Activated CD8-positive, alpha-beta memory T cell treated with anti-CD3 and anti-CD28 coated beads, Interleukin-2, amount 10 ng/mL, durations not matched to agents 7 days and 5 days (primary cell): ENCODE results near the gene LUZP2. TPM values are rescaled to one million over a fixed set of nuclear protein-coding genes. Genes with fewer than 3 reads are reported as not detected.

Experiments
- ATAC-seq: fragments of 150-1000 bp; cut with Tn5 transposase; one replicate; pipeline ENCODE4 v1.10.0; 2021; ENCODE audit warnings: moderate library complexity
- CTCF ChIA-PET: fragments of 350-600 bp; sonication (Branson Sonifier 250); formaldehyde crosslinking; loops from one replicate; lab custom pipeline; 2021; ENCODE audit warnings: antibody characterized with exemption; lab: Charles Lee
- DNase-seq: peaks from one replicate; pipeline ENCODE4 v3.0.0-alpha.2; 2020
- H3K27ac Mint-ChIP-seq: one replicate; pipeline ENCODE4 v1.8.0; 2021; ENCODE audit warnings: mild to moderate bottlenecking, mixed read lengths
- H3K27me3 Mint-ChIP-seq: one replicate; pipeline ENCODE4 v1.8.0; 2021; ENCODE audit warnings: mixed read lengths
- H3K36me3 Mint-ChIP-seq: one replicate; pipeline ENCODE4 v1.8.0; 2021; ENCODE audit warnings: mild to moderate bottlenecking, mixed read lengths
- H3K4me1 Mint-ChIP-seq: one replicate; pipeline ENCODE4 v1.8.0; 2021; ENCODE audit warnings: mixed read lengths
- H3K4me3 Mint-ChIP-seq: one replicate; pipeline ENCODE4 v1.8.0; 2021; ENCODE audit warnings: mild to moderate bottlenecking, moderate library complexity, mixed read lengths
- H3K9me3 Mint-ChIP-seq: one replicate; pipeline ENCODE4 v1.8.0; 2022; ENCODE audit warnings: low read depth, mixed read lengths
- total RNA-seq, 2 experiments: library from RNA; stranded (reverse); gene quantifications; one replicate each; pipeline ENCODE4 v1.2.3, GENCODE V29; 2021

Gene LUZP2
- total RNA-seq, 2 experiments from 2014 or later: not detected

DNA sequence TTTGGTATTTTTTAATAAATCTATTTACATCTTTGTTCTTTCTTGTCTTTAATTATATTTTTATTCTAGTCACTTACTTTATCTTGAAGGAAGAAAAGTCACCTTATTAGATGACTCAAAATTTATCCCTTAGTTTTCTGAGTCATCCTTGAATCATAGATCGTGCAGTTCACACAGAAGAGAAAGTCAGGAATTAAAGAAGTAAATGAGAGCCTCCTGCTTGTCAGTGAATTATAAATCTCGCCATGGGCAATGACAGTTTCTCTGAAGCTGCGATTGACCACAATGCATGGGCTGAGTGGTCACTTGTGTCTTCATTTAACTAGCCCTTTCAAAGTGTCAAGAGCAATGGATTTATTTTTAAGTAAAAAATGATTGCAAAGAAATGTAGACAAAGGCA is 91.2 kb downstream of the LUZP2 start:
- no peaks in the 10 kb centered on the region for H3K36me3 Mint-ChIP-seq
- CTCF ChIA-PET: no interaction called here
- no peak overlapping the region for H3K27ac Mint-ChIP-seq
- ATAC-seq (no peak), DNase-seq (no peak)
- no peaks in the 10 kb centered on the region for H3K4me1 Mint-ChIP-seq
- no peak overlapping the region for H3K4me3 Mint-ChIP-seq
- peaks cover 1% of the 10 kb centered on the region for H3K9me3 Mint-ChIP-seq
- H3K27me3 Mint-ChIP-seq: no peaks in the 10 kb centered on the region

DNA sequence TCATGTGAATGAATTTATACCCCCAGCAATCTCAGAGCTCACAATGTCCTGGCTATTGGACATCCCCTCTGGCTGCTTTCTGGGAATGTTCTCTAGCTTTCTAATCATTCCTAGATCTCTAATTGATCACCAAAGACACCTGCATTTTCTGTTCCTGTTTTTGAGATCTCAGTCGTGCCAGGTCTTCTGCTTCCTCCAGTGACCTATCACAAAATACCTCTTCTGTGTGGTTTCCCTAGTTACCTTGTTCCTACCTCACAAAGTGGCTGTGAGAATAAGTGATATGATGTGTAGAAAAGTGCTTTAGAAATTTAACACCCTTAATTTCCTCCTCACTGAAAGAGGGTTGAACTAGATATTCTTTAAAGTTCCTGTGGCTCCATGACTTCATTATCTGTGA is 92.2 kb downstream of the LUZP2 start:
- DNase-seq (no peak), ATAC-seq (no peak)
- H3K4me3 Mint-ChIP-seq: no peak overlapping the region
- no peak overlapping the region for H3K27ac Mint-ChIP-seq
- CTCF ChIA-PET: no interaction called here
- no peaks in the 10 kb centered on the region for H3K4me1 Mint-ChIP-seq
- H3K36me3 Mint-ChIP-seq: no peaks in the 10 kb centered on the region
- H3K27me3 Mint-ChIP-seq: no peaks in the 10 kb centered on the region
- peaks cover under 1% of the 10 kb centered on the region for H3K9me3 Mint-ChIP-seq

DNA sequence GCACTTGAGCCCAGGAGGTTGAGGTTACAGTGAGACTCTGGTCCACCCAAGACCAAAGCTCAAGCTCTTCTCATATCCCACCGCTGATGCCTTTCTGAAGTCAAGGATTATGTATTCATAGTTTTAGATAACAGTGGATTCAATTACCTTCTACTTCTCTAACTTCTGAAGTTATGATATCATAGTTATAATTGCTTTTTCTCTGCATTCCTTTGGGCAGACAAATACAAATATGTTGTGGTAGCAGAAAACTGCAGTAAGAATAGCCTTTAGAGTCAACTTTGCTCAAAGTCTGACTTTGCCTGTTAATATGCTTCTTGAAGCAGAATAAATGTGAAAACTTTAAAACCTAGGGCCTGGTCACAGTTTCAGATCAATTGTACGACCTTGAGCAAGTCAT is 94.4 kb downstream of the LUZP2 start:
- DNase-seq: no peak
- no peaks in the 10 kb centered on the region for H3K4me1 Mint-ChIP-seq
- no peak overlapping the region for H3K27ac Mint-ChIP-seq
- H3K4me3 Mint-ChIP-seq: no peak overlapping the region
- no peaks in the 10 kb centered on the region for H3K36me3 Mint-ChIP-seq
- H3K27me3 Mint-ChIP-seq: no peaks in the 10 kb centered on the region
- ATAC-seq: no peak
- CTCF ChIA-PET: no interaction called here
- peaks cover 2% of the 10 kb centered on the region for H3K9me3 Mint-ChIP-seq

DNA sequence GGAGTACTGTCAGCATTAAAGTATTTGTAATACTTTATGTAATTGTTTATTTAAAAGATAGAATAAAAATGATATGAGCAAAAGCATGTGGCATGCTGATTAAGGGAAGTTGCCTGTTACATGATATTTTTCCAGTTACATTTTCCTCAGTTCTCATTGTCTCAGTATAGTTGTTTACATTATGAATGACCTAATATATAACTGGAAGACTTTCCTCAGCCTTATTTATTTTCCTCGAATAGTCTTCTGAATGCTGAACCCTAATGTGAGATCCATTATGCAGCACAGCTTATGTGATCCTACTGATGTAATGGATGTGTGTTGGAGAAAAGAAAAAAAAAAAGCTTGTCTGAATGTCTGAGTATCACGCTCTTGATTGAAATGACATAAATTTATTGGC is 95.5 kb downstream of the LUZP2 start:
- peaks cover 3% of the 10 kb centered on the region for H3K9me3 Mint-ChIP-seq
- ATAC-seq: no peak

DNA sequence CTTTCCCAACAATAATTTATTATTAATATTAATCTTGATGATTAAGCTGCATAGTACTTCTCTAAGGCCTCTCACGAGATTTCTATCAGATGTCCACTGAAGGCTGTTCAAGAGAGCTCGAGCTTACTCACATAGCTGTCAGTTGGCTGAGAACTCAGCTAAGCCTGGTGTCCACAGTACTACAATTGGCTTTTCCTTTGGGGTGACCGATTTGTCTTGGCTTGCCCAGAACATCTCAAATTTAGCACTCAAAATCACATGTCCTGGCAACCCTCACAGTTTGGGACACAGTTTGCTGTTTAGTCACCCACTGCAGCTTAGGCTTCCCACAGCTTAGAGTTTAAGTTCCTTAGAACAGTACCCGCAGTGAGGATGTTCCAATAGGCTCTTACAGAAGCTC is 96.5 kb downstream of the LUZP2 start:
- no peaks in the 10 kb centered on the region for H3K36me3 Mint-ChIP-seq
- DNase-seq (no peak), ATAC-seq (no peak)
- no peaks in the 10 kb centered on the region for H3K4me1 Mint-ChIP-seq
- CTCF ChIA-PET: no interaction called here
- H3K27me3 Mint-ChIP-seq: no peaks in the 10 kb centered on the region
- H3K27ac Mint-ChIP-seq: no peak overlapping the region
- H3K9me3 Mint-ChIP-seq: peaks cover 3% of the 10 kb centered on the region
- H3K4me3 Mint-ChIP-seq: no peak overlapping the region

More for the DNA sequence above, 95.5 kb downstream of the LUZP2 start:
- CTCF ChIA-PET: no interaction called here
- DNase-seq: no peak
- Mint-ChIP-seq H3K27me3 (no peaks in the 10 kb centered on the region), H3K4me1 (no peaks in the 10 kb centered on the region), H3K27ac (no peak overlapping the region), H3K4me3 (no peak overlapping the region), H3K36me3 (no peaks in the 10 kb centered on the region)

DNA sequence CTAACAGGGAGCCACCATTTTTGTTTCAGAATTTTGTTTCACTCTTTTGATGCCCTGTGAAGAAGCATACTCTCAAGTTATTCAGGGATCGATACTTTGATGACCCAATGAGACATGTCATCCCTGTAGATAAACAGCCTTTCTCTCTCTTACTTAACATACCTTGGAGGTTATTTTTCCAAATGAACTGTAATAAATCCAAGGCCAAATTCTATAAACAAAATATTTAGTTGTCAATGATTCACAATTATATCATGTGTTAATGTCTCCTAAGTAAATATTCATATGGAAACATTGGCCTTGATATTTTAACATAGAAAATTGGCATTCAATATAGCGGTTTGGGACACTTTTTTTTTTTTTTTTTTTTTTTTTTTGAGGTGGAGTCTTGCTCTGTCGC is 97.5 kb downstream of the LUZP2 start:
- no peak overlapping the region for H3K4me3 Mint-ChIP-seq
- ATAC-seq (no peak), DNase-seq (no peak)
- no peak overlapping the region for H3K27ac Mint-ChIP-seq
- H3K36me3 Mint-ChIP-seq: no peaks in the 10 kb centered on the region
- CTCF ChIA-PET: no interaction called here
- H3K4me1 Mint-ChIP-seq: no peaks in the 10 kb centered on the region
- H3K27me3 Mint-ChIP-seq: no peaks in the 10 kb centered on the region
- peaks cover 7% of the 10 kb centered on the region for H3K9me3 Mint-ChIP-seq

DNA sequence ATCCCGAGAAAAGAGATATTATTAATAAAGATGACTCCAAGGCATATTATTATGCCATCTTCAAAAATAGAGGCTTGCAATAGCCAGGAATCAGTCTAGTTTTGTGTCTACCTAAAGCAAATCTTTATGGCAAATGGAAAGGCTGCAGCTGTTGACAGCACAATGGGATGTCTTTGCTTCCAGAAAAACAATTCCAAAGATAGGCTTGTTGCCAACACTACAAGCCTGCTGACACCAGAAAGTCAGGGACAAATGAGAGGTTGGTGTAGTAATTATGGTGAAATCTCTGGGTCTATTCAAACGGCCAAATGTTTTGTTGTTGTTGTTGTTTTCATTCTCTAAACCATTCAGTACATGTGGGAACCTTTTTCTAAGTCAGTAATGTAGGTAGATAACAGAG is 101.8 kb downstream of the LUZP2 start:
- DNase-seq (no peak), ATAC-seq (no peak)
- Mint-ChIP-seq H3K27me3 (no peaks in the 10 kb centered on the region), H3K27ac (no peak overlapping the region), H3K36me3 (no peaks in the 10 kb centered on the region), H3K4me1 (no peaks in the 10 kb centered on the region), H3K9me3 (peaks cover 10% of the 10 kb centered on the region), H3K4me3 (no peak overlapping the region)
- CTCF ChIA-PET: no interaction called here

DNA sequence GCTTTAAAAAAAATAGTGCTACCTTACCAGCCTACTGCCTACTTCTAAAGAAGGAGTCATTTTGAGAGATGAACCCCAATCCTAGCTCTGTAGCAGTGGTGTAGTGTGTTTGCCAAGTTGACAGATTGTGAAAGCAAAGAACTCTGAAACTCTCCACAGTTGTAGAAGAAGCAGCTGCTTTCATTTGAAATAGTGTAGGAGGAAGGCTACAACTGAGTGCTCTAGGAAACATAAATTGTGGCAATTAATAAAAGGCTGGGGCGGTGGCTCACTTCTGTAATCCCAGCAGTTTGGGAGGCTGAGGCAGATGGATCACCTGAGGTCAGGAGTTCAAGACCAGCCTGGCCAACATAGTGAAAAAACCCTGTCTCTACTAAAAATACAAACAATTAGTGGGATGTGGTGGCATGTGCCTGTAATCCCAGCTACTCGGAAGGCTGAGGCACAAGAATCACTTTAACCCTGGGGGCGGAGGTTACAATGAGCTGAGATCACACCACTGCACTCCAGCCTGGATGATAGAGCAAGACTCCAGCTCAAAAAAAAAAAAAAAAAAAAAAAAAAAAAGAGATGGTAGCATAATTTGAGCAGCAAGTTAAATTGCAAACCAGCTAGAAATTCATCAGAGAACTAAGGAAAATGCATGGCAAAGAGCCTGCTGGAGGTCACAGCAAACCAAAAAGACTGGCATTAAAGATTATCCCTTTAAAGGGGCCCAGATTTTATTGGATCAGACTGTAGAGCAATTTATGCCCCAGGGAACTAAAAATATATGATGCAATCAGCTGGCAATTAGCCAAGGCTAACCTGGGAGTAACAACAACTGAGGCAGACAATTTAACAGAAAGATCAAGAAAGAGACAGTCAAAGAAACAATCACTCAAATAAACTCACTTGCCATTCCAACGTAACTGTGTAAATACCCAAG is 112.6 kb downstream of the LUZP2 start:
- DNase-seq (no peak), ATAC-seq (no peak)
- CTCF ChIA-PET: no interaction called here
- H3K27me3 Mint-ChIP-seq: no peaks in the 10 kb centered on the region
- no peak overlapping the region for H3K27ac Mint-ChIP-seq
- H3K4me1 Mint-ChIP-seq: no peaks in the 10 kb centered on the region
- H3K36me3 Mint-ChIP-seq: no peaks in the 10 kb centered on the region
- H3K9me3 Mint-ChIP-seq: peaks cover 19% of the 10 kb centered on the region
- H3K4me3 Mint-ChIP-seq: no peak overlapping the region

DNA sequence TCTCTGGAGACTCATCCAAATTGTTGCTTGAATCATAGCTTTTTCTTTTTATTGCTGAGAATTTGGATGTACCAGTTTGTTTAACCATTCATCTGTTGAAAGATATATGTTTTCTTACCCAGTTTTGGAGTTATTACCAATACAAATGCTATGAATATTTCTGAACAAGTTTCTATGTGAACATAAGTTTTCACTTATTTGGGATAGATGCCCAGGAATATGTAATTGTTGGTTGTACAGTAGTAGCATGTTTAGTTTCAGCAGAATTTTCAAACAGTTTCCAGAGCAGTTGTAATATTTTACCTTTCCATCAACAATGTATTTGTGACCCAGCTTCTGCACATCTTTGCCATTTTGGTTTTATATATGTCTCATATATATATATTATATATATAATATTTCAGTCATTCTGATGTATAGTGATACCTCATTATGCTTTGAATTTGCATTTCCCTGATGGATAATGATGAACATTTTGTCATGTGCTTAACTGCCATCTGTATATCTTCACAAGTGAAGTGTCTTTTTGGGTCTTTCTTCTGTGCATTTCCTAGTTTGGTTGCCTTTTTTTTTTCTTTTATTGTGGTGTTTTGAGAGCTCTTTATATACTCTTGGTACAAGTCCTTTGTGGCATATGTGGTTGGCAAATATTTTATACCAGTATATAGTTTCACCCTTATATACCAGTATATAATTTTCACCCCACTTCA is 118.8 kb downstream of the LUZP2 start:
- peaks cover 15% of the 10 kb centered on the region for H3K9me3 Mint-ChIP-seq
- no peak for ATAC-seq

DNA sequence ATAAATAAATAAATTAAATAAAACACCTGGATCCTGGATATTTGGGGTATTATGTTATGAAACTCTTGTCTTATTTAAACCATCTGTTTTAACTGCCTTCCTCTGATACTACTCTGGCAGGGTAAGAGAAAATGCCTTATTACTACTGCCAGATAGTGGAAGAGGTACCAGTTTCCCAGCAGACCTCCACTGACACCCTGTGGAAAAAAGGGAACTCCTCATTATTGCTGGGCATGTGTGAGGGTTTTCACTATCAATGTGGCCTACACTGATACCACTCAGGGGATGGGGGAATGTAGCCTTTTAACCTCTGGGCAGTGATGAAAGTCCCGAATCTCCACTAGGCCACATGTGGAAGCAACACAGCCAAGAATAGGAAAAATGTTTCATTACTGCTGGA is 121.0 kb downstream of the LUZP2 start:
- DNase-seq (no peak), ATAC-seq (no peak)
- CTCF ChIA-PET: no interaction called here
- no peaks in the 10 kb centered on the region for H3K36me3 Mint-ChIP-seq
- peaks cover 9% of the 10 kb centered on the region for H3K9me3 Mint-ChIP-seq
- H3K4me3 Mint-ChIP-seq: no peak overlapping the region
- H3K27ac Mint-ChIP-seq: no peak overlapping the region
- no peaks in the 10 kb centered on the region for H3K4me1 Mint-ChIP-seq
- H3K27me3 Mint-ChIP-seq: no peaks in the 10 kb centered on the region

More for the DNA sequence above, 118.8 kb downstream of the LUZP2 start:
- H3K36me3 Mint-ChIP-seq: no peaks in the 10 kb centered on the region
- H3K4me1 Mint-ChIP-seq: no peaks in the 10 kb centered on the region
- H3K27ac Mint-ChIP-seq: no peak overlapping the region
- CTCF ChIA-PET: no interaction called here
- no peak overlapping the region for H3K4me3 Mint-ChIP-seq
- H3K27me3 Mint-ChIP-seq: no peaks in the 10 kb centered on the region
- DNase-seq: no peak

DNA sequence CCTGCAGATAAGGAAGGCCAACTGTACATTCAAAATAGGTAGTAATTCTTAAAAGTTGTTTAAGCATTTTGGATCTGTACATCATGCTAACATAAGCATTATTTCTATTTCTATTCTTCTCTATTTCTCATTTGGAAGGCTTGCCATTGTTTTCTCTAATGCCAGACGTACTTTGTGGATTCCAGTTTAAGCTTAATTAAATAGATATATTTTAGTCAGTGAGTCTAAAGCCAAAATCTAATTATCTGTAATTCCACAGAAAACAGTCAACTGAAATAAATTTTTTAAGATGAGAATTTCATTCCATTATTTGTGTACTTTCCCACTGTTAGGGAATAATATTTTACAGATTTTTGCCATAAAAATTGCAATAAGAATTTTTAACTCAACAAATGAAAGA is 123.0 kb downstream of the LUZP2 start:
- H3K27me3 Mint-ChIP-seq: no peaks in the 10 kb centered on the region
- peaks cover 2% of the 10 kb centered on the region for H3K36me3 Mint-ChIP-seq
- DNase-seq (no peak), ATAC-seq (no peak)
- no peak overlapping the region for H3K27ac Mint-ChIP-seq
- no peak overlapping the region for H3K4me3 Mint-ChIP-seq
- no peaks in the 10 kb centered on the region for H3K4me1 Mint-ChIP-seq
- H3K9me3 Mint-ChIP-seq: peaks cover 11% of the 10 kb centered on the region
- CTCF ChIA-PET: no interaction called here

DNA sequence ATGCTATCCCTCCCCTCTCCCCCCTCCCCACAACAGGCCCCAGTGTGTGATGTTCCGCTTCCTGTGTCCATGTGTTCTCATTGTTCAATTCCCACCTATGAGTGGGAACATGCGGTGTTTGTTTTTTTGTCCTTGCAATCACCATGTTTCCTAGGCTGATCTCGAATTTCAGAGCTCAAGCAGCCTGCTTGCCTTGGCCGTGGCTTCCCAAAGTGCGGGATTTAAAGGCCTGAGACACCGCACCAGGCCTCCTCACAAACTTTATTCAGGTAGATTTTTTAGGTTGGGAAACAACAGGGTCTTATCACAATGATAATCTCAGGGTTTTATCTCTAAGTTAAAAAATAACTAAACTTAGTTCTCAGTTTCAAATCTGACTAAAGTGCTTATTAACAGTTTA is 125.4 kb downstream of the LUZP2 start:
- CTCF ChIA-PET: no interaction called here
- Mint-ChIP-seq H3K27ac (no peak overlapping the region), H3K4me1 (no peaks in the 10 kb centered on the region), H3K4me3 (no peak overlapping the region), H3K9me3 (peaks cover 9% of the 10 kb centered on the region), H3K36me3 (peaks cover 2% of the 10 kb centered on the region), H3K27me3 (no peaks in the 10 kb centered on the region)
- no peak for DNase-seq
- no peak for ATAC-seq

DNA sequence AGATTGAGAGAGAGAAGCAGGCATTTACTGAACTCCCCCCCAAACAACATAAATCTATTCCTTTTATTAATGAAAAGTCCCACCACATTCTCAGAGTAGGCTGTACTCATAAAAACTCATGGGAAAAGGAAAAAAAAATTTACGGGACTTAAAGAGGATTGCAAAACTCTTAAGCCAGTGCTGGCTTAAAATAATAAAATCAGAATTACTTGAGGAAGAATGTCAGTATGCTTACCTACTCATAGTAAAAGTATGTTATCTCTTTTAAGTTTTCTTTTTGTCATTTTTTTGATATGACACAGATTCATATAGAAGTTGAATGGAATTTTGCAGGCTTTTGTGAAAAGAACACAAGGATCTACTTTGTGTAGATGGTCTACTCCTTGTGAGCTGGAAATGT is 126.3 kb downstream of the LUZP2 start:
- ATAC-seq (no peak), DNase-seq (no peak)
- H3K4me3 Mint-ChIP-seq: no peak overlapping the region
- H3K9me3 Mint-ChIP-seq: peaks cover 5% of the 10 kb centered on the region
- H3K27ac Mint-ChIP-seq: no peak overlapping the region
- peaks cover 2% of the 10 kb centered on the region for H3K36me3 Mint-ChIP-seq
- no peaks in the 10 kb centered on the region for H3K4me1 Mint-ChIP-seq
- CTCF ChIA-PET: no interaction called here
- H3K27me3 Mint-ChIP-seq: no peaks in the 10 kb centered on the region

DNA sequence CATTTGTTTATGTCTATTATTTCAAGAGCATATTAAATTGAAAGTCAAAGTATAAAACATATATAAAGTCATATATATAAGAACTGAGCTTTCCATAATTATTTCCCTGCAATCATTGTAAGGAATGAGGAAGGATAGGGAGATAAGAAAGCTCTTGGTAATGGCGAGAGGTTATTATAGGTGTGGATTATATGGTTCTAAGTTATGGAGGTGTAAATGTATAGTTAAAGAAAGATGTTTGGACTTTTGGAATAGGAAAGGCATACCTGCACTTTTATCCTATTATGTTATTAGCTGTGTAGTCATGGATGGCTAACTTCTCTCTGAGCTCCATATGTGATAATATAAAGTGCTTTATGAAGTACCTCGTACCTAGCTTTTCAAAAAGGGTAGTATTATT is 127.6 kb downstream of the LUZP2 start:
- H3K4me1 Mint-ChIP-seq: no peaks in the 10 kb centered on the region
- ATAC-seq (no peak), DNase-seq (no peak)
- CTCF ChIA-PET: no interaction called here
- peaks cover 5% of the 10 kb centered on the region for H3K9me3 Mint-ChIP-seq
- no peaks in the 10 kb centered on the region for H3K27me3 Mint-ChIP-seq
- H3K36me3 Mint-ChIP-seq: peaks cover 2% of the 10 kb centered on the region
- H3K27ac Mint-ChIP-seq: no peak overlapping the region
- H3K4me3 Mint-ChIP-seq: no peak overlapping the region
